ENCODE data around the gene KCNIP3.
"Not testable (repeated sequence)": the region's sequence is repeated elsewhere in the genome, so short reads cannot be mapped to it uniquely, and the experiment has no call there.

Gene KCNIP3

DNA sequence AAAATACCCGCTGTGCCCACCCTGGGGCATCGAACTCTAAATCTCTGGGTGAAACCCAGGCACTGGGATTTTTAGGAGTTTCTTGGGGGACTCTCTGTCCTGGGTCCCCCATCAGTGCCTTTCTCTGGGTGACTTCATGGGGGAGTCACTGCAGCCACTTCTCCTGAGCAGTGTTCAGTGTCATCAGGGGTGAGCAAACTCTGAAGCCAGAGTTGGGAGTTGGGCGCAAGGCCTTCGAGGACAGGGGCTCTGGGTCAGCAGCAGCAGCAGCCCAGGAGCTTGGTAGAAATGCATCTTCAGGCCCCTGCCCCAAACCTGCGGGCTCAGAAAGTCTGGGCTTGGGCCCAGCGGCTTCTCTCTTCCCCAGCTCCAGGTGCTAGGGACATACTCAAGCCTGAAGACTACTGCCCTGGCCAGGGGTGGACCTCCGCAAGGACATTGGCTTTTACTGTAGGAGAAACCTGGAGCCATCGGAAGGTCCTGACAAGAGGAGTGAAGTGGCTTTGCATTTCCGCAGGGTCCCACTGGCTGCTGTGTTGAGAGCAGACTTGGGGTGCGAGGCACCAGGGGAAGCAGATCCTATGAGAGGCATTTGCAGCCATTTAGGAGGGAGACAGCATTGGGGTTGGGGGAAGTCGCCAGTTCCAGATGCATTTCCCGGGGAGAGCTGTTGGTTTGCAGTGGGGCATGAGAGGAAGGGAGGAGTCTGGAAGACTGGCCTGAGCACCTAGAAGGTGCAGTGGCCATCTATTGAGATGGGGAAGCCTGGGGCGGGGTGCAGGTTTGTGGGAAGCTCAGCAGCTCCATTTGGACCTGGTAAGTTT, 53.8 kb downstream of the KCNIP3 start:
- no peaks in the 10 kb centered on the region for H3K36me3 ChIP-seq (ENCODE audit: control insufficient read depth, insufficient read depth, low read length)
- no peak overlapping the region for H3K27ac ChIP-seq (ENCODE audit: low read depth, low read length, severe bottlenecking)
- no peaks in the 10 kb centered on the region for H3K4me1 ChIP-seq (ENCODE audit: control insufficient read depth, insufficient read depth, low read length, poor library complexity, severe bottlenecking)
- no peaks in the 10 kb centered on the region for H3K9me3 ChIP-seq (ENCODE audit: control insufficient read depth, low read length)
- 84 to 91% methylated on average over 11 to 12 of the region's 13 CpGs for WGBS, 2 experiments (ENCODE audit: insufficient coverage in 2 of 2)
- H3K4me3 ChIP-seq (ENCODE audit: extremely low read depth, insufficient read depth, low read length, poor library complexity, severe bottlenecking), result no peak overlapping the region

DNA sequence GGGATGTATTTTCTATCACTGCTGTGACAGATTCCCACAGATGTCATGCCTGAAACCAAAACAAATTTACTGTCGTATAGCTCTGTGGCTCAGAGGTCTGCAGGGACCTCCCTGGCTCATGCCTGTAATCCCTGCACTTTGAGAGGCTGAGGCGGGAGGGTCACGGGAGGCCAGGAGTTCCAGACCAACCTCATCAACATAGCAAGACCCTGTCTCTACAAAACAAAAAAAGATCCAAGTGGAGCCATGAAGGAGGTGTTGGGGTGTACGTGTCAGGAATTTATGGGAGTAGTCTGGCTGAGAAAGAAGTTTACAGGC, 54.4 kb downstream of the KCNIP3 start:
- Histone ChIP-seq H3K4me3 (ENCODE audit: extremely low read depth, insufficient read depth, low read length, poor library complexity, severe bottlenecking) (no peak overlapping the region), H3K9me3 (ENCODE audit: control insufficient read depth, low read length) (no peaks in the 10 kb centered on the region), H3K36me3 (ENCODE audit: control insufficient read depth, insufficient read depth, low read length) (no peaks in the 10 kb centered on the region), H3K27ac (ENCODE audit: low read depth, low read length, severe bottlenecking) (no peak overlapping the region), H3K4me1 (ENCODE audit: control insufficient read depth, insufficient read depth, low read length, poor library complexity, severe bottlenecking) (no peaks in the 10 kb centered on the region)
- WGBS, 2 experiments (ENCODE audit: insufficient coverage in 2 of 2), result 82 to 100% methylated on average over 1 to 2 of the region's 4 CpGs

DNA sequence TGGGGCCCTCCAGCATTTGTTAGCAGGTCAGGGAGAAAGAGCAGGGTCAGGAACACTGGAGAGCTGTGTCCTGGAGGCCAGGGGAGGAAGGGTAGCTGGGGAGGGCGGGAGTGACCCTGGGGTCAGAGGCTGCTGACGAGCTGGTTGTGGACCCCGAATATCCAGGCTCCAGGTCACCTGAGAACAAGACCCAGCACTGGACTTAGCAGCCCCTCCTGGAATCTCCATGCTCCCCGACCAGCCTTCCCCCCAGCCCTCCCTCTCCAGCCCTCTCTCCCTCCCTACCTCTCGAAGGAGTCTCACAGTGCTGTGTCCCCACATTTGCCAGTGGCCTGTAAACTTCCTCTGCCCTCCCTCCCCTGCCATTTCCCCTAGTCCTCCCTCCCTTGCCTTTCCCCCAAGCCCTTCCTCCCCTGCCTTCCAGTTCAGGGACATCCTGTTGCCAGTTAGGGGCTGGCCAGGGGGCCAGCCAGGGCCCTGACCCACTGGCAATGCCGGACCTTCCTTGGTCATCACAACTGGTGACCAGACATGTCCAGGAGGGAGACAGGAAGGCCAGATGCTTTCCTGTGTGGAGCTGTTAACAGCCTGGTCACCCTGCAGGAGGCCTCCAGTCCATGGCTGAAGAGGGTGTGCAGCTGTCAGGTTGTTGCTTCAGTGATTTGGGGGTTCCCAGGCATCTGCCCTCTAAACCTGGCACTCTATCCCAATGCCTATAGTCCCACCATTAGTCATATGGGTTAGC, 55.3 kb downstream of the KCNIP3 start:
- no peak overlapping the region for H3K27ac ChIP-seq (ENCODE audit: low read depth, low read length, severe bottlenecking)
- H3K9me3 ChIP-seq (ENCODE audit: control insufficient read depth, low read length), result no peaks in the 10 kb centered on the region
- H3K4me1 ChIP-seq (ENCODE audit: control insufficient read depth, insufficient read depth, low read length, poor library complexity, severe bottlenecking), result no peaks in the 10 kb centered on the region
- H3K4me3 ChIP-seq (ENCODE audit: extremely low read depth, insufficient read depth, low read length, poor library complexity, severe bottlenecking), result no peak overlapping the region
- WGBS, 2 experiments (ENCODE audit: insufficient coverage in 2 of 2), result 87 to 100% methylated on average over 3 to 5 of the region's 6 CpGs
- no peaks in the 10 kb centered on the region for H3K36me3 ChIP-seq (ENCODE audit: control insufficient read depth, insufficient read depth, low read length)

DNA sequence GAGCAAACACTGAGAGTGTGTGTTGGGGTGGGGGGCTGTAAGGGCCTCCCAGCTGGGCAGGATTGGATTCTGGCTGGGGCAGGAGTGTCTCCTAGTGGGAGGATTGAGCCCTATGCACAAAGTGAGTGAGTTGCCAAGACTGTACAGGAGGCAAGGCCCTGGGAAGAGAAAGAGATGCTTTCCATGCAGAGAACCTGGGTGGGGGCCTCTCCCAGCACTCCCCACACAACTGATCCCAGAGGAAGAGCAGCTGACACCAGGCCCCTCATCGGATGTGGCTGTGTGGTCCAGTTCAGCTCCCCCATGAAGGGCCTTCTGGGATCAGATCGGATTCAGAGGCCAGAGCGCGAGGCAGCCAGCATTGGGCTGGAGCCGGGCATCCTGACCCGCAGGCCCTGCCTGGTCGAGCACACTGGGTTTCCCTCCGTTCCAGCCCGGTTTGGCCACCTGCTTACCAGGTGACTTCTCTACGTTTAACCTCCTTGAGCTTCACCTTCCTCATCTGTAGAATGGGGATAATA, 56.0 kb downstream of the KCNIP3 start:
- Histone ChIP-seq H3K27ac (ENCODE audit: low read depth, low read length, severe bottlenecking) (no peak overlapping the region), H3K36me3 (ENCODE audit: control insufficient read depth, insufficient read depth, low read length) (no peaks in the 10 kb centered on the region), H3K9me3 (ENCODE audit: control insufficient read depth, low read length) (no peaks in the 10 kb centered on the region), H3K4me1 (ENCODE audit: control insufficient read depth, insufficient read depth, low read length, poor library complexity, severe bottlenecking) (no peaks in the 10 kb centered on the region), H3K4me3 (ENCODE audit: extremely low read depth, insufficient read depth, low read length, poor library complexity, severe bottlenecking) (no peak overlapping the region)
- WGBS, 2 experiments (ENCODE audit: insufficient coverage in 2 of 2), result 93 to 97% methylated on average over 7 to 9 of the region's 10 CpGs

DNA sequence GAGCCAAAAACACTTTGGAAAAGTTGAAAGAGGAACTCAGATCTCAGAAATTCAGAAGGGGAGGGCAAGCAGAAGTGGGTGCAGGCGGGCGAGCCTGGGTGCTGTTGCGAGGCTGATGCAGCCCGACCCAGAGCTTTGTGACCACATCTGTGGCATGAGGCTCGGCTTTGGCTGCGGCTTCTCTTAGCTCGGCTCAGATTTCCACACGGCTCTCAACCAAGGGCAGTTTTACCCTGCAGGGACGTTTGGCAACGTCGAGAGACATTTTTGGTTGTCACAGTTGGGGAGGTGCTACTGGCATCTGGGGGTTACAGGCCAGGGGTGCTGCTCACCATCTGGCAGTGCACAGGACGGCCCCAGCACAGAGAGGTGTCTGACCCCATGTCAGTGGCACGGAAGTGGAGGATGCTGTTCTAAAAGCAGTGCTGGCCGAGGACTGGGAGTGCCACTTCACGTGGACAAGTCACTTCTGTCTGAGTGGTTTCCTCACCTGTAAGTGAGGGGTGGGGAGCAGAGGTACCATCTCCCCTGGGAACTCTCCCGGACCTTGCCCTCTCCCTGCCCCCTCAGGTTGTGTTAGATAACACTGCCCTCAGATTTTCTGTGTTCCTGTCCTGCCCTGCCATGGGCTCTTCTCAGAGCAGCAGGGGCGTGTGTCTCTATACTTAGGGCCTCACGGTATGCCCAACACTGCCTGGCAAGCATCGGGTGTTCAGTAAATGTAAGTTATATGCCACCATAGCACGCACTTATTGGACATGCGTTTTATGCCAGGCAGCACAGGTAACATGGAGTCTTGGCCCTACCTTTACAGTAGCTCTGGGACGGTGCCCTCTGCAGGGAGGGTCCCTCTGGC, 56.7 kb downstream of the KCNIP3 start:
- H3K36me3 ChIP-seq (ENCODE audit: control insufficient read depth, insufficient read depth, low read length), result no peaks in the 10 kb centered on the region
- H3K4me3 ChIP-seq (ENCODE audit: extremely low read depth, insufficient read depth, low read length, poor library complexity, severe bottlenecking), result no peak overlapping the region
- no peaks in the 10 kb centered on the region for H3K9me3 ChIP-seq (ENCODE audit: control insufficient read depth, low read length)
- H3K27ac ChIP-seq (ENCODE audit: low read depth, low read length, severe bottlenecking), result no peak overlapping the region
- 84 to 88% methylated on average over 17 to 21 of the region's 22 CpGs for WGBS, 2 experiments (ENCODE audit: insufficient coverage in 2 of 2)
- no peaks in the 10 kb centered on the region for H3K4me1 ChIP-seq (ENCODE audit: control insufficient read depth, insufficient read depth, low read length, poor library complexity, severe bottlenecking)

DNA sequence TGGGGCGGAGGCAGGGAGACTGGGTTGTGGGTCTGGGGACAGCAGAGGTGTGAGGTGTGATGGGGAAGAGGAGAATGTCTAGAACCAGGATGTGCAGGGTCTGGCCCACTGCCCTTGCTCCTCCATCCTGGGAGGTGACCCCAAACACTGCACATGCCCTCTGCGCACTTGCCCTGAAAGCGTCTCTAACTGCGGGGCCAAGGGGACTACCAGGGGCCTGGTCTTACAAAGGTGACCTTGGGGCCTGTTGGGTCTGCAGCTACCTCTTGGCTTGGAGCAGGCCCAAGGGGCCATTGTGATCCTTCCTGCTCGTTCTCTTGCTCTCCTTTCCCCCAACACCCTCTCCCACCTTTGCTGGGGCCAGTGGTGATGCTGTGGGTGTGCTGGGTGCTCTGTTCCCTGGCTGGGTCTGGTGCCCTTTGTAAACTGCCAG, 57.3 kb downstream of the KCNIP3 start:
- Histone ChIP-seq H3K27ac (ENCODE audit: low read depth, low read length, severe bottlenecking) (no peak overlapping the region), H3K36me3 (ENCODE audit: control insufficient read depth, insufficient read depth, low read length) (no peaks in the 10 kb centered on the region), H3K9me3 (ENCODE audit: control insufficient read depth, low read length) (no peaks in the 10 kb centered on the region), H3K4me3 (ENCODE audit: extremely low read depth, insufficient read depth, low read length, poor library complexity, severe bottlenecking) (no peak overlapping the region), H3K4me1 (ENCODE audit: control insufficient read depth, insufficient read depth, low read length, poor library complexity, severe bottlenecking) (peaks cover 5% of the 10 kb centered on the region)
- 91 to 95% methylated on average over 3 to 4 of the region's 5 CpGs for WGBS, 2 experiments (ENCODE audit: insufficient coverage in 2 of 2)

DNA sequence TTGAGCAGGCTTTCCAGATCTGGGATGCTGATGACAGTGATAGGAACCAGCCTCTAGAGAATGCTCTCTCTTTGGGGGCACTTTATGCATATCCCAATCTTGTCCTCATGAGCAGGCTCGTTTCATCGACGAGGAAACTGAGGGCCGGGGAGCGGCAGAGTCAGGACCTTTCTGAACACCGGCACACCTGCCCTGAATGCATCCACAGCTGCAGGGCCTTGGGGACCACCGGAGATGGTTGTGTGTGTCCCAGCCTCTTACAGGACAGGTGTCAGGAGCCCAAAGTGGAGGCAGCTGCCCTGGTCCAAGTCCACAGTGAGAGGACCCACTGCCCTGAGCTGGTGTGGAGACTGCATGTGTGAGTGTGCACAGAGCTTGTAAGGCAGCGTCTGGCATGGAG, 57.8 kb downstream of the KCNIP3 start:
- Histone ChIP-seq H3K36me3 (ENCODE audit: control insufficient read depth, insufficient read depth, low read length) (no peaks in the 10 kb centered on the region), H3K9me3 (ENCODE audit: control insufficient read depth, low read length) (no peaks in the 10 kb centered on the region), H3K4me3 (ENCODE audit: extremely low read depth, insufficient read depth, low read length, poor library complexity, severe bottlenecking) (no peak overlapping the region), H3K27ac (ENCODE audit: low read depth, low read length, severe bottlenecking) (no peak overlapping the region), H3K4me1 (ENCODE audit: control insufficient read depth, insufficient read depth, low read length, poor library complexity, severe bottlenecking) (peaks cover 8% of the 10 kb centered on the region)
- 90 to 94% methylated on average over 5 to 6 of the region's 8 CpGs for WGBS, 2 experiments (ENCODE audit: insufficient coverage in 2 of 2)

DNA sequence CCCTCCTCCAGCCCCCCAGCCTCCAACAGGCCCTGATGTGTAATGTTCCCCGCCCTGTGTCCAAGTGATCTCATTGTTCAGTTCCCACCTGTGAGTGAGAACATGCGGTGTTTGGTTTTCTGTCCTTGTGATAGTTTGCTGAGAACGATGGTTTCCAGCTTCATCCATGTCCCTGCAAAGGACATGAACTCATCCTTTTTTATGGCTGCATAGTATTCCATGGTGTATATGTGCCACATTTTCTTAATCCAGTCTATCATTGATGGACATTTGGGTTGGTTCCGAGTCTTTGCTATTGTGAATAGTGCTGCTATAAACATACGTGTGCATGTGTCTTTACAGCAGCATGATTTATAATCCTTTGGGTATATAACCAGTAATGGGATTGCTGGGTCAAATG, 58.3 kb downstream of the KCNIP3 start:
- not testable (repeated sequence) for H3K4me3 ChIP-seq (ENCODE audit: extremely low read depth, insufficient read depth, low read length, poor library complexity, severe bottlenecking); H3K27ac ChIP-seq (ENCODE audit: low read depth, low read length, severe bottlenecking); H3K36me3 ChIP-seq (ENCODE audit: control insufficient read depth, insufficient read depth, low read length); H3K9me3 ChIP-seq (ENCODE audit: control insufficient read depth, low read length); H3K4me1 ChIP-seq (ENCODE audit: control insufficient read depth, insufficient read depth, low read length, poor library complexity, severe bottlenecking)
- 100% methylated on average over 1 of the region's 5 CpGs; no CpG with 5 or more reads in 1 of the 2 experiments for WGBS, 2 experiments (ENCODE audit: insufficient coverage in 2 of 2)

DNA sequence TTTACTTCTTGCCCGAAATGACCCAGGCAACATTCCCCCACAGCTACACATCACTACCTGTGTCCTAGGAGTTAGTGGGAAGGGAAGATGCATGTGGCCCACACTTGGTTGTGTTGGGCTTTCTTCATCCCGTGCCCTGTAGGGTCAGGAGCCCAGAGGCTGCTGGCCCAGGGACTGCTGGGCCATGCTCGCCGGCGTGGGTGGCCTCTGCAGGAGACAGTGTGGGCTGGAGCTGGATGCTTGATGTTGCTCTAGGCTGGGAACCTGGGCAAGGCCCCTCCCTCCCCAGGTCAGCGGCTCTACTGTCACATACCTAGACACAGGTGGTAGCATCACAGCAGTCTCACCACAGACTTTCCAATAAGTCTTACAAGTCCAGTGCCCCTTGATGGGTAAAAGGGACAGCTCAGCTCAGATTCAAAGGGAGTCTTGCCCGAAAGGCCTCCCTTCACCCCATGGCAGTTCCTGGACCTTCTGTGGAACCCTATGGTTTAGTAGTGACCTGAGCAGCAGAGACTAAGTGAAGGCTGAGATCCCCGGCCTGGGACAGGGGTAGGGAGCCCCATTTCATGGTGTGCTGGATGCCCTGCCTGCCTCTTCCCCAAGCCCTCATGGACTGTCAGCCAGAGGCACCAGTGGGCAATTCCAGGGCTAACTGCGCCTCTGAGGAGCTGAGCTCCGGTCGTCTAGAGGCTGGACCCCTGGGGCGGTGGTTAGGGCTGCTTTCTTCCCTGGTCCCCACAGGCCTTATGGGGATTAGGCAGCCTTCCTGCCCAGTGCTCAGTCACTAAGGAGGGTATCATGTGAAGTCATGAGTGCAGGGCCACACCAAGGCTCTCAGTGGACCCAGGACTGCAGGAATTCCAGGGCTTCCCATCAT, 59.9 kb downstream of the KCNIP3 start:
- Histone ChIP-seq H3K4me3 (ENCODE audit: extremely low read depth, insufficient read depth, low read length, poor library complexity, severe bottlenecking) (no peak overlapping the region), H3K9me3 (ENCODE audit: control insufficient read depth, low read length) (no peaks in the 10 kb centered on the region), H3K4me1 (ENCODE audit: control insufficient read depth, insufficient read depth, low read length, poor library complexity, severe bottlenecking) (peaks cover 8% of the 10 kb centered on the region), H3K36me3 (ENCODE audit: control insufficient read depth, insufficient read depth, low read length) (no peaks in the 10 kb centered on the region), H3K27ac (ENCODE audit: low read depth, low read length, severe bottlenecking) (no peak overlapping the region)
- 87% methylated on average over 5 to 7 of the region's 12 CpGs for WGBS, 2 experiments (ENCODE audit: insufficient coverage in 2 of 2)

Data from mesodermal cell (in vitro differentiated cells).